GM15510 (cell line): ENCODE data around the gene CD248.

Experiments
- POLR2A ChIP-seq: IDR thresholded peaks from 3 replicates; pipeline ENCODE4 v1.6.1; 2011; ENCODE audit warnings: borderline replicate concordance; ENCODE audit not compliant: insufficient read length; ENCODE audit errors: extremely low read depth

The CD248 gene

DNA sequence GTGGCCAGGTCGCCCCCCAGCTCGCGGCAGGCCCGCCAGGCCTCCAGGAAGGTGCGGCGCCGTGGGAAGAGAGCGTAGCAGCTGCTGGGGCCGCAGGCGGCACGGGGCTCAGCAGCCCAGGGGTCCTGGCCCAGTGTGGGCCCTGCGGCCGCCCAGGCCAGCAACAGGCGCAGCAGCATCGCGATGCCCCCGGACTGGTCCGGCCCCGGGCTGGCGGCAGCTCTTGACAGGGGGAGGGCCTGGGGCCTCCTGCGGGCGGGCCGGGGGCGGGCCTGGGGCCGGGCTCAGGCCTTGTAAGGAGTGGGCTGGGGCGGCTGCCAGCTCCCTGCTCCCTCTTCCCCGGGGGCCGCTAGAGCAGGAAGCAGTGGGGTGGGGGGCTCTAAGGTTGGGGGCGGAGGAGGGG lies at the start of gene CD248:
CD248 (minus strand) TSS at position 196 of the 403 bp plus-strand sequence; CDS start at position 179, 17 bp downstream.
- TF ChIP-seq POLR2A = no peak

- no peak for TF ChIP-seq POLR2A
Measured at GRCh38 chr11:66365711-66366619, 49.1 kb upstream of the CD248 start.

DNA sequence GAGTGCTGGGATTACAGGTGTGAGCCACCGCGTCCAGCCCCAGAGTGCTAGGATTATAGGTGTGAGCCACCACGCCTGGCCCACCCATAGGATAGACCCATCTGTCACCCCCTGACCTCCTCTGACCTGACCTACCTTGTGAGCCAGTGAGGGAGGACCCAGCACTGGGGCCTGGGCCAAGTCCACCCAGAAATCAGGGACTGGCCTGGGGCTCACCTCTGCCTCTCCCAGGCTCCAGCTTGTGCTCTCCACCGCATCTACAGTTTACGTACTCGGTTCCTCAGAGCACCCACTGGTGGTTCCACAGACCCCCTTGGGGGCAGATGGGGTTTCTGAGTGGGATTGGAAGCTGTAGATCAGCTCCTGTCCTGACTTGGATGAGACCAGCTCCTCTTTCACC lies 48.3 kb upstream of the CD248 start:
- no peak for TF ChIP-seq POLR2A

- no peak for TF ChIP-seq POLR2A
Measured at GRCh38 chr11:66363805-66364535, 47.1 kb upstream of the CD248 start.

- no peak for TF ChIP-seq POLR2A
Measured at GRCh38 chr11:66363187-66363601, 46.4 kb upstream of the CD248 start.

GRCh38 chr11:66362481-66363147 lies 45.8 kb upstream of the CD248 start:
- TF ChIP-seq POLR2A = no peak

DNA sequence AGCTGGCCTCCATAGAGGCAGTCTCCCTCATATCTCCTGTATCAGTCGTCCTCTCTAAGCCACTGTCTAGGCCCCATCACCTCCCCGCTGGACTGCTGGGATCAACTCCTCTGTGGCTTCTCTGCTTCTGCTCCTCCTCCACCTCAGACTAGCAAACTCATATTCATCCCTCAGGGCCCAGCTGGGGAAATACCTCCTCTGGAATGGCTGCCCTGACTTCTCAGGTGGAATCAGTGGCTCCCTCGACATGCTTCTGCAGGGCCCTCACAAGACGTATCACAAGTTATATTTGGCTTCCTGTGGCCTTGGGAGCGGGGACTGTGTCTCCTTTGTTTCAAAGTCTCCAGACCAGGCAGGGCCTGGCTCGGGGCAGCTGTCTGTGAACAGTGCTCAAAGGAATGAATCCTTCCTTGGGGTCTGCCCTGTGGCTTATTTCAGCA lies 44.7 kb upstream of the CD248 start:
- no peak for TF ChIP-seq POLR2A

DNA sequence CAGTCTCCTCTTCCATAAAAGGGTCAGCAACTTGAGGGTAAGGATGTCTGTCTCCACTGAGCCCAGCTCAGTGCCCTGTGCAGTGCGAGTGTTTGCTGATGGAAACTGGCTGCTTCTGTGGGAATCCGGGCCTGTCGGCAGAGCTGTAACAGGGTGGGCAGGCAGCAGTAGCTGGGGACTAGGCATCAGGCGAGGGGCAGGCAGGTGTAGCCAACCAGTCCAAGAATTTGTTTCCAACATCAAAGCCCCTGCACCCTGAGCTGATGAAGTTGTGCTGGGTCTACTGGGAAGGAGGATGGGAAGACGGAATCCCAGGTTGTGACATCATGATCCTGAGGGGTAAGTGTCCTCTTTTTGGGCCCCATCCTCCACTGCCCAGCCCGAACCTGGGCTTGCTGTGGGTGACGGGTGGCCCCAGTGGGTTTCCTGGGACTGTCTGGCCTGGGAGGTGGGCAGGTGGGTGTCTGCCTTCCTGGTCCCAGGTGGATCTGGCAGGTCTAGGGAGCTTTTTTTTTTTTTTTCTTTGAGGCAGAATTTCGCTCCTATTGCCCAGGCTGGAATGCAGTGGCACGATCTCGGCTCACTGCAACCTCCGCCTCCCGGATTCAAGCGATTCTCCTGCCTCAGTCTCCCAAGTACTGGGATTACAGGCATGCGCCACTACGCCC lies 43.7 kb upstream of the CD248 start:
- TF ChIP-seq POLR2A = no peak

DNA sequence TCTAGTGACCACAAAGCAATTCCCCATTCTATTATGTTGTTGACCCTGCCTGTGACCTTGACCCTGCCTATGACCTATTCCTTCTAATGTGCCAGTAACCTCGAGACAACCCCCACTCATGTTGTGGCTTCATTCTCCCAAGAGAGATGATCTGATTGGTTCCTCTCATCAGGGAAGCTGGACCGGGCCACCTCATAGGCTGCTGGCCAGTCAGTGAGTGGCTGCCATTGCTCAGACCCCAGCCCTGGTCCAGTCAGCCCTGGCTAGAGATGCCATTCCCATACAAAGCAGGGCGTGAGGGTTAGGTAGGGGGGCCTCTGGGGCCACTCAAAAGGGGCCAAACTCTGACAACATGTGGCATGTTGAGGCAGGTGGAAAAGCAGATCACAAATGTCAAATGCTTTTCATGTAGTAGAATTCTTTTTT lies 42.8 kb upstream of the CD248 start:
- no peak for TF ChIP-seq POLR2A

DNA sequence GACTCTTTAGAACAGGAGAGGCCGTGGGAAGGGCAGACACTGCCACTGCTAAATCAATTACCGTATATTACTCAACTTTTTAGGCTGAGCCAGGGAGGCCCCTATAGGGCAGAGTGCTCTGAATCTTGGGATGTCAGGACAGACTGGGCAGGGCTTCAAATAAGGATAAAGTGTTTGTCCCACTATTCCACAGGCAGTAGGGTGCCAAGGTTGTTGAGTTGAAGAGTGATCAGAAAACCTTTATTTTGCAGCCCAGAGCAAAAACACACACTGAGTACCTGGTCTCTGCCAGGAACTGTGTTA lies 32.2 kb upstream of the CD248 start:
- TF ChIP-seq POLR2A = no peak

GRCh38 chr11:66347425-66348276 lies 30.8 kb upstream of the CD248 start, which contains the start of gene B4GAT1:
B4GAT1 (minus strand) TSS chr11:66347629; CDS start chr11:66347545, 84 bp downstream.
- TF ChIP-seq POLR2A = peak; percentile 70

DNA sequence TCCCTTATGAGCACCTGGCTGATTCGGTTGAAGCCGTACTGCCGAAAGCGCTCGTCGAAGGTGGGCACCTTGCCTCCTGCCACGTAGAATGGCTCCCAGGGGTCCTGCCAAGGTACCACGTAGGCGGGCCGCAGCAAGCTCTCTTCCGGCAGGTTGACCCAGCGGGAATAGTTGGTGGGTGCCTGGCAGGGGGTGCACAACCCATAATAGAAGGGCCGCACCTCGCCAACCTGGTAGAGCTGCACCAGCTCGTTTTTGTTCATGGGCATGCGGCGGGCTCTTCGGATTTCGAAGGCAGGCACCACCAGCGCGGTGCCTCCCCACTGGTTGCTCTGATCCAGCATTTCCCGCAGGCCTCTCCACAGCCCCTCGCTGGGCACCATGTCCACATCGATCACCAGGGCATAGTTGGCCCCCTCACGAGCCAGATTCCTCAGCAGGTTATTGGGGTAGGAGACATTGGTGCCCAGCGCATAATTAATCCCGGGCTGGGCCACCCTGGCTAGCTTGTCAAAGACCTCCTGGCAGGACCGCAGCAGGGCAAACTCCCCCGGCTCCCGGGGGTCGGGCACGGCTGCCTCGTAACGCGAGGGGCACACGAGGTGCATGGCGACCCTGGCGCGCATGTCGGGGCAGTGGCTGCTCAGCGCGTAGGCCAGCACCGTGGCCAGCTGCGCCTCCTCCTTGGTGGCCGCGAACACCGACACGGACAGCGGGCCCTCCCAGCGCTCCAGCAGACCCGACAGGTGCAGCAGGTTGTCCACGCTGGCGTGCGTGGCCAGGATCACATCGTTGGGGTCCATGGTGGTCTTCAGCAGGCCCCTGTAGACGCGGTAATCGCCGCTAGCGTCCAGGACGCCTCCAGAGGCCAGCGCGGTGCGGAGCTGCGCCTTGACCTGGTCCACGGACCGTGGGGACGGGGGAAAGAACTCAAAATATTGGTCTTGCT lies 29.9 kb upstream of the CD248 start:
- no peak for TF ChIP-seq POLR2A

DNA sequence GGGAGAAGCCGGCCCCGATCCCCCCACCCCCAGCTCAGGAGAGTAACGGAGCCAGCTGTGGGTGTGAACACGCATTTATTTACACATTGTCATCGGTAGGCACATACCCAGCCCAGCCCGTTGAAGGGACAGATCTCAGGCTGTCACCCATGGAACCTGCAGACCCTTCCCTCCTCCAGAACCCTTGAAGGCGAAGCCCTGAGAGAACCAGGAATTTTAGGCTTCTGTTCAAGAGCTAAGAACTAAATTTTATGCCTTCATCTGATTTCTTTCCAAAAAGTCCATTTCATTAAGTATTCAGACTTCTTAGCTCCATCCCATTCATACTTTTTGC lies 28.4 kb upstream of the CD248 start:
- TF ChIP-seq POLR2A = no peak
